Endothelial cell (in vitro differentiated cells): Measurements from ENCODE around the gene FBXO38. TPM values are rescaled to one million over a fixed set of nuclear protein-coding genes. Genes with fewer than 3 reads are reported as not detected.

Experiments
- DNase-seq: peaks from one replicate; pipeline ENCODE4 v3.0.0; 2021; ENCODE audit warnings: low spot score
- H3K27ac Mint-ChIP-seq: one replicate; pipeline ENCODE4 v1.8.0; 2021; ENCODE audit warnings: mixed read lengths, inconsistent platforms; ENCODE audit not compliant: unreplicated experiment
- H3K27me3 Mint-ChIP-seq: one replicate; pipeline ENCODE4 v1.8.0; 2021; ENCODE audit warnings: mild to moderate bottlenecking, moderate library complexity, mixed read lengths, inconsistent platforms; ENCODE audit not compliant: unreplicated experiment
- H3K36me3 Mint-ChIP-seq: one replicate; pipeline ENCODE4 v1.8.0; 2021; ENCODE audit warnings: mild to moderate bottlenecking, low read depth, mixed read lengths, inconsistent platforms; ENCODE audit not compliant: unreplicated experiment
- H3K4me1 Mint-ChIP-seq: one replicate; pipeline ENCODE4 v1.8.0; 2021; ENCODE audit warnings: mild to moderate bottlenecking, mixed read lengths, inconsistent platforms; ENCODE audit not compliant: unreplicated experiment
- H3K4me3 Mint-ChIP-seq: one replicate; pipeline ENCODE4 v1.8.0; 2021; ENCODE audit warnings: mild to moderate bottlenecking, mixed read lengths, inconsistent platforms; ENCODE audit not compliant: unreplicated experiment
- H3K9me3 Mint-ChIP-seq: one replicate; pipeline ENCODE4 v1.8.0; 2021; ENCODE audit warnings: mixed read lengths, inconsistent platforms; ENCODE audit not compliant: unreplicated experiment
- CTCF ChIP-seq: fragments of 200-600 bp; sonication (generic); IDR thresholded peaks from one replicate; pipeline ENCODE4 v1.5.0; 2021; ENCODE audit warnings: antibody characterized with exemption; ENCODE audit not compliant: unreplicated experiment
- total RNA-seq: library from RNA; stranded (reverse); fragmentation: NEBNext Ultra II Directional; extraction: Animal tissue kit (Norgen Biotek cat#: 25700); gene quantifications from one replicate; pipeline ENCODE4 v1.2.1, GENCODE V29; 2021; ENCODE audit not compliant: unreplicated experiment

The FBXO38 gene
- total RNA-seq, 1 donor from 2014 or later = 50.0 TPM

DNA sequence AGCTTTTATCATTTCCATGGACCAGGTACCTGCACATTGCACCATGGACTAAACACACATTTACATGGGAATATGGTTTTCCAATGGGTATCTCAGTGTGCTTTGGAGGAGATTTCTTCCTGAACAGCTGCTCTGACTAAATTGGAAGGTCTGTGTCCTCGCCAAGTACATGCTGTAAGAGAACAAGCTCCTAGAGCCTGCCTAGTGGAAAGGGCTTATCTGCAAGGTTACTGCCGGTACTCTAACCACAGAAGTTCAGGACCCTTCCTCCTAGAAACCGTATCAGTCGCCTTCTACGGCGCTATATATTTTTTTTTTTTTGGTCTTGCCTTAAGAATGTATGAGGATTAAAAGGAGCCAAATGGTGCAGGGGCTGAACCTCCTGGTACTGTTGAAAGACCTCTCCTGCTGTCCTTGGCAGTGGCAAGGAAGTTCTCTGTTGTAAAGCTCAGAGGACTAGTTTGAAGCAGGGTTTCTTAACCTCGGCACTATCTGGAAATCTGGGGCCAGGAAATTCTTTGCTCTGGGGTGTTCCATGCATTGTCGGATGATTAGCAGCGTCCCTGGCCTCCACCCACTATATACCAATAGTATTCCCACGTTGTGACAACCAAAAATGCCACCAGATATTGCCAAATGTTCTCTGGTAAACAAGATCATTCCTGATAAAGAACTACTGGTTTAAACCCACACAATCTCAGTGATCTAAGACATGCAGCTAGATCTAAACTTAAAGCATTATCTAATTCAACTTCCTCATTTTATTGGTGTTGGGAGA, 107.4 kb downstream of the FBXO38 start:
- TF ChIP-seq CTCF = no peak
- Mint-ChIP-seq H3K9me3 (no peaks in the 10 kb centered on the region), H3K36me3 (no peaks in the 10 kb centered on the region), H3K27ac (no peak overlapping the region), H3K4me3 (no peak overlapping the region), H3K4me1 (no peaks in the 10 kb centered on the region), H3K27me3 (peaks cover 3% of the 10 kb centered on the region)
- DNase-seq = no peak

DNA sequence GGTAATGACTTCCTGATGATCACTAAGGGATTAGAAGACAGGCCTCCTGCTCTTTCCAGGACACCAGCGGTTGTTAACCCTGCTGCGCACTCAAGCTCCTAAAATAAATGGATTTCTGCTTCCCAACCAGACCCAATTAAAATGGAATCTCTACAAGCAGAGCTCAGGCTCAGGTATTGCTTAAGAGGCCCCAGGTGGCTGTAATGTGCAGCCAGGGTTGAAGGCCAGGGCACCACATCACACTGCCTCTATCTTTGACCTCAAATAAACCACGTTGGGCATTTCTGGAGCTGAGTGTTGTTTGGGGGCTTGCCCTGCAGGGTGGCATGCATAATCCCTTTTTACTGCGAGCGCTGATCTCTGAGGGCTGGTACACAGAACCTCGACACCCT, 108.0 kb downstream of the FBXO38 start:
- no peaks in the 10 kb centered on the region for H3K9me3 Mint-ChIP-seq
- no peak for TF ChIP-seq CTCF
- H3K27me3 Mint-ChIP-seq = peaks cover 3% of the 10 kb centered on the region
- H3K36me3 Mint-ChIP-seq = no peaks in the 10 kb centered on the region
- H3K4me1 Mint-ChIP-seq = no peaks in the 10 kb centered on the region
- DNase-seq = no peak
- H3K27ac Mint-ChIP-seq = no peak overlapping the region
- H3K4me3 Mint-ChIP-seq = no peak overlapping the region

- Mint-ChIP-seq H3K27ac (no peak overlapping the region), H3K9me3 (no peaks in the 10 kb centered on the region), H3K4me3 (no peak overlapping the region), H3K4me1 (no peaks in the 10 kb centered on the region), H3K36me3 (no peaks in the 10 kb centered on the region), H3K27me3 (peaks cover 3% of the 10 kb centered on the region)
- TF ChIP-seq CTCF = no peak
- no peak for DNase-seq
These were observed 108.6 kb downstream of the FBXO38 start for GRCh38 chr5:148492351-148492750.

Other genes starting within 250 kb of the FBXO38 start
- gene SPINK14, start 215.4 kb upstream of the FBXO38 start, total RNA-seq = not detected
- not detected for gene SPINK6, start 180.9 kb upstream of the FBXO38 start, total RNA-seq
- not detected for gene MARCOL, start 145.4 kb upstream of the FBXO38 start, total RNA-seq
- gene SPINK13, start 115.2 kb upstream of the FBXO38 start, total RNA-seq = not detected
- not detected for gene SPINK7, start 71.5 kb upstream of the FBXO38 start, total RNA-seq
- gene SPINK9, start 48.4 kb upstream of the FBXO38 start, total RNA-seq = not detected